GM12878 (cell line): ENCODE data around the gene NSMCE1. TPM values are rescaled to one million over a fixed set of nuclear protein-coding genes. Genes with fewer than 3 reads are reported as not detected.
A peak's percentile ranks its signal among the peaks of the same experiment; 100 is the strongest.

Experiments used
- BCLAF1 ChIP-seq: fragments of 450-650 bp; IDR thresholded peaks from 2 replicates; pipeline ENCODE4 v1.6.1; 2017; ENCODE audit warnings: antibody characterized with exemption, mild to moderate bottlenecking, moderate library complexity
- BHLHE40 ChIP-seq, 2 experiments: fragments of 450-650 bp in 1 of 2; IDR thresholded peaks; 2 replicates each; pipeline ENCODE4 v1.6.1; 2011 to 2017; ENCODE audit warnings: low read depth in 2 of 2, borderline replicate concordance in 1 of 2, improper control_type of control experiment in 1 of 2, low read length in 1 of 2, mild to moderate bottlenecking in 1 of 2
- CEBPZ ChIP-seq: fragments of 150-350 bp; IDR thresholded peaks from 2 replicates; pipeline ENCODE4 v1.6.1; 2016; ENCODE audit warnings: low read depth, low read length
- EZH2 ChIP-seq: IDR thresholded peaks from 2 replicates; pipeline ENCODE4 v1.6.1; 2012; ENCODE audit warnings: low read depth, mild to moderate bottlenecking, control low read depth, inconsistent platforms, low read length, borderline replicate concordance; ENCODE audit not compliant: control insufficient read depth
- FOXM1 ChIP-seq: IDR thresholded peaks from 2 replicates; pipeline ENCODE4 v1.6.1; 2012; ENCODE audit warnings: low read depth, mild to moderate bottlenecking, inconsistent platforms, low read length, moderate library complexity
- IKZF2 ChIP-seq, 2 experiments: fragments of 450-650 bp; IDR thresholded peaks; 2 replicates each; pipeline ENCODE4 v1.6.1; 2017; ENCODE audit warnings: mild to moderate bottlenecking in 2 of 2, moderate library complexity in 2 of 2
- KLF5 ChIP-seq: fragments of 450-650 bp; IDR thresholded peaks from 2 replicates; pipeline ENCODE4 v1.6.1; 2014; ENCODE audit warnings: mild to moderate bottlenecking; ENCODE audit not compliant: partially characterized antibody
- MXI1 ChIP-seq: fragments of 150-350 bp; IDR thresholded peaks from 2 replicates; pipeline ENCODE4 v1.6.1; 2011; ENCODE audit warnings: low read depth, mild to moderate bottlenecking, inconsistent platforms, low read length, improper control_type of control experiment
- NFYB ChIP-seq: IDR thresholded peaks from 2 replicates; pipeline ENCODE4 v1.6.1; 2011; ENCODE audit warnings: low read depth, mild to moderate bottlenecking, low read length, improper control_type of control experiment, moderate library complexity; ENCODE audit not compliant: insufficient read depth
- ZBTB40 ChIP-seq: fragments of 450-650 bp; IDR thresholded peaks from 2 replicates; pipeline ENCODE4 v1.6.1; 2016; ENCODE audit warnings: mild to moderate bottlenecking, moderate library complexity, borderline replicate concordance
- polyA plus RNA-seq, 11 experiments: library from polyadenylated mRNA; depleted of rRNA in 4 of 11; unstranded in 6 of 11; stranded (reverse) in 5 of 11; fragments of >200 nt; fragmentation: Nextera tagmentation in 4 of 11; fragmentation: Illumina TruSeq in 1 of 11; extraction: Ambion mirVana in 4 of 11; extraction: Trizol in 1 of 11; gene quantifications; 1 replicate in 1 of 11; 2 replicates in 10 of 11; pipeline versions ENCODE4 v1.2.1 to v1.2.3, GENCODE V29; 2011 to 2016; ENCODE audit warnings: inconsistent platforms in 2 of 11, missing spikeins in 2 of 11, low read depth in 1 of 11
- total RNA-seq, 4 experiments: library from RNA; depleted of rRNA in 3 of 4; stranded (reverse); fragments of >200 nt in 3 of 4; fragmentation: Illumina TruSeq in 1 of 4; extraction: Trizol in 1 of 4; gene quantifications; 2 replicates each; pipeline versions ENCODE4 v1.2.1 to v1.2.3, GENCODE V29; 2013 to 2021
- TF ChIP-seq, protein P1 (sequence below): fragments of 450-650 bp; IDR thresholded peaks from 2 replicates; pipeline ENCODE4 v1.6.1; 2016; ENCODE audit warnings: mild to moderate bottlenecking
- TF ChIP-seq, protein P2 (sequence below): IDR thresholded peaks from 2 replicates; pipeline ENCODE4 v1.6.1; 2011; ENCODE audit warnings: low read depth, mild to moderate bottlenecking, low read length, moderate library complexity, borderline replicate concordance; ENCODE audit errors: extremely low read depth

NSMCE1 gene
- total and polyA plus RNA-seq, 10 of the 15 experiments (the other 5 are each of a cell fraction or from before 2014, with no cell fraction given): 54.0 to 214 (median 71.4) TPM

- no peak for TF ChIP-seq BCLAF1
- TF ChIP-seq KLF5: no peak
- TF ChIP-seq EZH2: no peak
- no peak for TF ChIP-seq IKZF2 (IDR thresholded peaks at IDR 0.05)
- TF ChIP-seq BHLHE40 (IDR thresholded peaks at IDR 0.05; ENCODE audit: borderline replicate concordance in 1 of 2, low read depth in 2 of 2, low read length in 1 of 2): peak in 1 of 2 experiments; percentile 33; a peak in 1 of 4 replicates
- no peak; the same call in 1 of the 2 replicates for TF ChIP-seq ZBTB40
- TF ChIP-seq, protein P1, sequence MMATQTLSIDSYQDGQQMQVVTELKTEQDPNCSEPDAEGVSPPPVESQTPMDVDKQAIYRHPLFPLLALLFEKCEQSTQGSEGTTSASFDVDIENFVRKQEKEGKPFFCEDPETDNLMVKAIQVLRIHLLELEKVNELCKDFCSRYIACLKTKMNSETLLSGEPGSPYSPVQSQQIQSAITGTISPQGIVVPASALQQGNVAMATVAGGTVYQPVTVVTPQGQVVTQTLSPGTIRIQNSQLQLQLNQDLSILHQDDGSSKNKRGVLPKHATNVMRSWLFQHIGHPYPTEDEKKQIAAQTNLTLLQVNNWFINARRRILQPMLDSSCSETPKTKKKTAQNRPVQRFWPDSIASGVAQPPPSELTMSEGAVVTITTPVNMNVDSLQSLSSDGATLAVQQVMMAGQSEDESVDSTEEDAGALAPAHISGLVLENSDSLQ: no peak
- TF ChIP-seq, protein P2, sequence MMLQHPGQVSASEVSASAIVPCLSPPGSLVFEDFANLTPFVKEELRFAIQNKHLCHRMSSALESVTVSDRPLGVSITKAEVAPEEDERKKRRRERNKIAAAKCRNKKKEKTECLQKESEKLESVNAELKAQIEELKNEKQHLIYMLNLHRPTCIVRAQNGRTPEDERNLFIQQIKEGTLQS: no peak
- TF ChIP-seq CEBPZ: no peak
- TF ChIP-seq FOXM1: 0 out of 2 replicates have a peak, but pooled peaks have one; percentile 34
- TF ChIP-seq MXI1: no peak
- TF ChIP-seq NFYB: no peak
Observed at GRCh38 chr16:27235055-27235937, 33.3 kb downstream of the NSMCE1 start (continued).
